Measurements from ENCODE around the gene CD82. TPM values are rescaled to one million over a fixed set of nuclear protein-coding genes. Genes with fewer than 3 reads are reported as not detected.

The CD82 gene
- total and polyA plus RNA-seq, 4 experiments from 2014 or later: 130 to 260 (median 191) TPM

GRCh38 chr11:44535191-44535980 is 30.1 kb upstream of the CD82 start:
- Mint-ChIP-seq H3K27ac (peak overlapping the region in 1 of 7 donors; percentile 48), H3K36me3 (no peaks in the 10 kb centered on the region), H3K4me1 (peaks cover 4 to 9% (median 6%) of the 10 kb centered on the region in 4 donors), H3K9me3 (peaks cover 0 to 2% (median 0%) of the 10 kb centered on the region in 8 donors), H3K4me3 (no peak overlapping the region), H3K27me3 (peaks cover 1 to 2% of the 10 kb centered on the region in 2 donors)
- Histone ChIP-seq H3K4me3 (ENCODE audit: low read length in 2 of 2) (no peak overlapping the region), H3K9me3 (ENCODE audit: control insufficient read depth in 1 of 2, low read length in 2 of 2) (no peaks in the 10 kb centered on the region), H3K27me3 (ENCODE audit: insufficient read depth, low read length) (no peaks in the 10 kb centered on the region), H3K27ac (ENCODE audit: low read depth, low read length) (no peak overlapping the region), H3K36me3 (ENCODE audit: insufficient read depth, low read length) (no peaks in the 10 kb centered on the region), H3K4me1 (ENCODE audit: insufficient read depth, low read length) (peaks cover 6% of the 10 kb centered on the region)
- DNase-seq: no peak
- POLR2A ChIA-PET (ENCODE audit: partially characterized antibody): no interaction called here
- intact Hi-C loops (cut with micrococcal nuclease): no loop called here
- CTCF ChIA-PET (ENCODE audit: partially characterized antibody): interaction anchor here (1.0 to 7.3 kb wide), 7 partner anchors 11 to 425 kb away, joined by 3 to 54 read pairs (median 5); no protein-coding TSS in a partner anchor

DNA sequence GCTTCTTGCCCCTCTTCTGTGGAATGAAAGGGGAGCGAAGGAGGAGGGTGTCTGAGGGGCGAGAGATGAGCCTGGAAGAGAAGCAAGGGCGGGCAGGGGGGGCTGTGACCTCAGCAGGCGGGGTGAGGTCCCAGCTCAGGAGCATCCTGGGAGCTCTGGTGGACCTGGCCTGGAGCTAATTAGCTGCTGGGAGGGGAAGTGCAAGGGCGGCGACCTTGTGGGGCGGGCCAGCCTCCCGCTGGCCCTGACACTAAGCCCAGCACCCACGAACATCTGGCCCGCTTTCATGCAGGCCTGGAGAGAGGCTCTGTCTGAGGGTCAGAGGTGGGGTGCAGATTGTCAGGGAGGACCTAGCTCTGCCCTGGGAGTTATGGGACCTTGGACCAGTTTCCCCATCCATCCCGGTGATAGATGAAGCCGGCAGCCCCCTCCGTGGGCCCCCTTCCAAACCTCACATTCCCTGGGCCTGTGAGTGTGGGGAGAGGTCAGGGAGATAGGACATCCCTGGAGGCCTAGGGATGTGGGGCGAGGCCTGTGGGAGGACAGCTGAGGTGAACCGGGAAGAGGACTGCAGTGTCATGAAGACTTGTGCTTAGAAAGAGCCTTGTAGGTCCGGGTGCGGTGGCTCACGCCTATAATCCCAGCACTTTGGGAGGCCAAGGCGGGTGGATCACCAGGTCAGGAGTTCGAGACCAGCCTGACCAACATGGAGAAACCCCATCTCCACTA is 28.5 kb upstream of the CD82 start:
- Mint-ChIP-seq H3K36me3 (no peaks in the 10 kb centered on the region), H3K9me3 (peaks cover 0 to 2% (median 0%) of the 10 kb centered on the region in 8 donors), H3K27me3 (peaks cover 1 to 2% of the 10 kb centered on the region in 2 donors), H3K27ac (no peak overlapping the region), H3K4me1 (peaks cover 0 to 3% (median 0%) of the 10 kb centered on the region in 4 donors), H3K4me3 (no peak overlapping the region)
- POLR2A ChIA-PET (ENCODE audit: partially characterized antibody): no interaction called here
- Histone ChIP-seq H3K9me3 (ENCODE audit: control insufficient read depth in 1 of 2, low read length in 2 of 2) (no peaks in the 10 kb centered on the region), H3K27ac (ENCODE audit: low read depth, low read length) (no peak overlapping the region), H3K4me1 (ENCODE audit: insufficient read depth, low read length) (no peaks in the 10 kb centered on the region), H3K36me3 (ENCODE audit: insufficient read depth, low read length) (no peaks in the 10 kb centered on the region), H3K4me3 (ENCODE audit: low read length in 2 of 2) (no peak overlapping the region), H3K27me3 (ENCODE audit: insufficient read depth, low read length) (no peaks in the 10 kb centered on the region)
- CTCF ChIA-PET (ENCODE audit: partially characterized antibody): interaction anchor here (0.6 to 7.3 kb wide), 7 partner anchors 13 to 443 kb away, joined by 3 to 54 read pairs (median 7); no protein-coding TSS in a partner anchor
- no peak for DNase-seq
- intact Hi-C loops (cut with micrococcal nuclease): no loop called here

GRCh38 chr11:44537679-44538078 is 27.8 kb upstream of the CD82 start:
- Histone ChIP-seq H3K36me3 (ENCODE audit: insufficient read depth, low read length) (no peaks in the 10 kb centered on the region), H3K4me1 (ENCODE audit: insufficient read depth, low read length) (no peaks in the 10 kb centered on the region), H3K4me3 (ENCODE audit: low read length in 2 of 2) (no peak overlapping the region), H3K27ac (ENCODE audit: low read depth, low read length) (no peak overlapping the region), H3K9me3 (ENCODE audit: control insufficient read depth in 1 of 2, low read length in 2 of 2) (no peaks in the 10 kb centered on the region), H3K27me3 (ENCODE audit: insufficient read depth, low read length) (no peaks in the 10 kb centered on the region)
- peaks cover 0 to 2% (median 0%) of the 10 kb centered on the region in 8 donors for H3K9me3 Mint-ChIP-seq
- DNase-seq: no peak
- ChIA-PET CTCF (ENCODE audit: partially characterized antibody) (interaction anchor here (1.8 to 7.3 kb wide), 4 partner anchors 13 to 443 kb away, joined by 6 to 54 read pairs (median 18); no protein-coding TSS in a partner anchor), POLR2A (ENCODE audit: partially characterized antibody) (no interaction called here)
- intact Hi-C loops (cut with micrococcal nuclease): loop anchor here (1.0 kb wide), 2 partner anchors 14 to 443 kb away; no protein-coding TSS in a partner anchor
- H3K36me3 Mint-ChIP-seq: no peaks in the 10 kb centered on the region
- peaks cover 0 to 3% (median 0%) of the 10 kb centered on the region in 4 donors for H3K4me1 Mint-ChIP-seq
- no peak overlapping the region for H3K27ac Mint-ChIP-seq
- H3K27me3 Mint-ChIP-seq: peaks cover 1 to 2% of the 10 kb centered on the region in 2 donors
- no peak overlapping the region for H3K4me3 Mint-ChIP-seq

DNA sequence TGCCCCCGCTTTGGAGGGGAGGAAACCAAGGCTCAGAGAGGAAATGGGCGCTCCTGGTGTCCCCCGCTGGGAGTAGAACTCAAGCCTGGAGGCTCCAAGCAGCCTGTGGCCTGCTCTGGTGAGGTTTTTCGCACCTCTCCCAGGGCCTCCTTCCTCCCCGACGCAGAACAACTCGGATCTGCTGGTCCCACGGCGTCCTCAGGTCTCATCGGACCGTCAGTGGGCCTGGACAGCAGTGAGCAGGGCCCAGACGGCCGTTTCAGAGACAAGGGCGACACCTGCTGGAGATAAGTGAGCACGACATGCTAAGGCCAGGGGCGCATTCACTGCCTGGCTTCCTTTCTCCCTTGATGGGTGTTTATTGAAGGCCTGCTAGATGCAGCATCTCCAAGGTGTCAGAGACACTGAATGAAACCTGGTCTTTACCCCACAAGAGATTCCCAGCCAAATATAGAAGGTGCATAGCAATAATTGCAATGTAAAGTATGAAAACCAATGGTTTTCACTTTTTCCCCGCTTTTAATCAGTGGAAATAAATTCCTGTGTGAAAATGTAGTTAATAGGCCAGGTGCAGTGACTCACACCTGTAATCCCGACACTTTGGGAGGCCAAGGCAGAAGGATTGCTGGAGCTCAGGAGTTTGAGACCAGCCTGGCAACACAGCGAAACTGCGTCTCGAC is 26.9 kb upstream of the CD82 start:
- peak; percentile 53 to 70 (median 62) for DNase-seq
- no peaks in the 10 kb centered on the region for H3K9me3 ChIP-seq (ENCODE audit: control insufficient read depth in 1 of 2, low read length in 2 of 2)
- CTCF ChIA-PET (ENCODE audit: partially characterized antibody): interaction anchor here (1.0 to 7.3 kb wide), 11 partner anchors 9 to 444 kb away, joined by 3 to 54 read pairs (median 6); no protein-coding TSS in a partner anchor
- no peaks in the 10 kb centered on the region for H3K27me3 ChIP-seq (ENCODE audit: insufficient read depth, low read length)
- no peak overlapping the region for H3K27ac ChIP-seq (ENCODE audit: low read depth, low read length)
- Mint-ChIP-seq H3K9me3 (peaks cover 0 to 2% (median 0%) of the 10 kb centered on the region in 8 donors), H3K4me3 (no peak overlapping the region), H3K4me1 (peaks cover 0 to 3% (median 0%) of the 10 kb centered on the region in 4 donors), H3K27me3 (peaks cover 1 to 2% of the 10 kb centered on the region in 2 donors), H3K27ac (no peak overlapping the region), H3K36me3 (no peaks in the 10 kb centered on the region)
- H3K36me3 ChIP-seq (ENCODE audit: insufficient read depth, low read length): no peaks in the 10 kb centered on the region
- H3K4me3 ChIP-seq (ENCODE audit: low read length in 2 of 2): no peak overlapping the region
- POLR2A ChIA-PET (ENCODE audit: partially characterized antibody): no interaction called here
- intact Hi-C loops (cut with micrococcal nuclease): loop anchor here (1.0 kb wide), 2 partner anchors 15 to 444 kb away; no protein-coding TSS in a partner anchor
- H3K4me1 ChIP-seq (ENCODE audit: insufficient read depth, low read length): no peaks in the 10 kb centered on the region

DNA sequence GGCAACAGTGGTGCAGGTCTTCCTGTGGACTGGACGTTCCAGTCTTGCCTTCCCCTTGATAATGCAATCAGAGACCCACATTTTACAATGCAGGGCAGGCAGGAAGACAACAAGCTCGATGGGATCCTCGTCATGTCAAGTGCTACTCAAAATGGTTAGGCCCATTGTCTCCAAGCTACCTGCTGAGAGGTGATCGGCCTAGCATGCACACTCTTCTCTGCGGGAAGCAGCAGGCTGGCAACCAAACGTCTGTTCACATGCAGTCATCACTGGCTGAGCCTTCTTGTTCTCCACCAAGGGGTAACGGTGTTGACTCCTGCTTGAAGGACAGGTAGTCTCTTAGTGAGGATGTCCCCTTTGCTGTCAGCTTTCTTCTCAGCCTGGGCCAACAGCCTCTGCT is 25.5 kb upstream of the CD82 start:
- Histone ChIP-seq H3K9me3 (ENCODE audit: control insufficient read depth in 1 of 2, low read length in 2 of 2) (no peaks in the 10 kb centered on the region), H3K4me1 (ENCODE audit: insufficient read depth, low read length) (no peaks in the 10 kb centered on the region), H3K27me3 (ENCODE audit: insufficient read depth, low read length) (no peaks in the 10 kb centered on the region), H3K4me3 (ENCODE audit: low read length in 2 of 2) (no peak overlapping the region), H3K27ac (ENCODE audit: low read depth, low read length) (no peak overlapping the region), H3K36me3 (ENCODE audit: insufficient read depth, low read length) (no peaks in the 10 kb centered on the region)
- no peaks in the 10 kb centered on the region for H3K9me3 Mint-ChIP-seq
- no peak for DNase-seq
- H3K27ac Mint-ChIP-seq: no peak overlapping the region
- no peak overlapping the region for H3K4me3 Mint-ChIP-seq
- peaks cover 0 to 1% of the 10 kb centered on the region in 2 donors for H3K27me3 Mint-ChIP-seq
- peaks cover 0 to 3% (median 0%) of the 10 kb centered on the region in 4 donors for H3K4me1 Mint-ChIP-seq
- POLR2A ChIA-PET (ENCODE audit: partially characterized antibody): no interaction called here
- intact Hi-C loops (cut with micrococcal nuclease): no loop called here
- H3K36me3 Mint-ChIP-seq: no peaks in the 10 kb centered on the region
- CTCF ChIA-PET (ENCODE audit: partially characterized antibody): interaction anchor here (0.9 to 7.3 kb wide), 11 partner anchors 10 to 446 kb away, joined by 3 to 54 read pairs (median 5); no protein-coding TSS in a partner anchor

DNA sequence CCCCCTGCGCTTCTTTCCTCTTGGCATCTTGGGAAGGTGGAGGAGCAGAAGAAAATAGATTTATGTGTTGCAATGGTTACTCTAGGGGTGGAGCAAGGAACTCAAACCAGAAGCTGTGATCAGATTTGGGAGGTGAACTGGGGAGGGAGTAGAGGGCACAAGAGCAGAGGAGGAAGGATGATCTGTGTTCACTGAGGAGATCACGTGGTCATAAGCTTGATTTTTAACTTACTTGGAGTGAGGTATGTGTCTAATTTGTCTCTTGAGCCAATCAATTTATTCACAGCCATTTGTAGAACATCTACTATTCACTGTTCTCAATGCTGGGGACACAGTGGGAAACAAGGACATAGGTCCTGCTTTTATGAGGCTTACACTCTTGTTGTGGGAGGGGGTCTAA is 24.8 kb upstream of the CD82 start:
- CTCF ChIA-PET (ENCODE audit: partially characterized antibody): interaction anchor here (0.9 to 7.3 kb wide), 7 partner anchors 16 to 446 kb away, joined by 3 to 54 read pairs (median 5); no protein-coding TSS in a partner anchor
- peaks cover 0 to 1% of the 10 kb centered on the region in 2 donors for H3K27me3 Mint-ChIP-seq
- no peak for DNase-seq

More for the DNA sequence above, 24.8 kb upstream of the CD82 start:
- Mint-ChIP-seq H3K36me3 (no peaks in the 10 kb centered on the region), H3K9me3 (no peaks in the 10 kb centered on the region), H3K27ac (peak overlapping the region in 1 of 7 donors; percentile 6), H3K4me1 (peaks cover 0 to 3% (median 0%) of the 10 kb centered on the region in 4 donors), H3K4me3 (peak overlapping the region in 1 of 8 donors; percentile 69)
- Histone ChIP-seq H3K27ac (ENCODE audit: low read depth, low read length) (no peak overlapping the region), H3K9me3 (ENCODE audit: control insufficient read depth in 1 of 2, low read length in 2 of 2) (no peaks in the 10 kb centered on the region), H3K4me1 (ENCODE audit: insufficient read depth, low read length) (no peaks in the 10 kb centered on the region), H3K27me3 (ENCODE audit: insufficient read depth, low read length) (no peaks in the 10 kb centered on the region), H3K36me3 (ENCODE audit: insufficient read depth, low read length) (no peaks in the 10 kb centered on the region), H3K4me3 (ENCODE audit: low read length in 2 of 2) (no peak overlapping the region)
- POLR2A ChIA-PET (ENCODE audit: partially characterized antibody): no interaction called here
- intact Hi-C loops (cut with micrococcal nuclease): no loop called here

Measured in CD4-positive, alpha-beta memory T cell (primary cell).